ENCODE data around the gene MMD. TPM values are rescaled to one million over a fixed set of nuclear protein-coding genes. Genes with fewer than 3 reads are reported as not detected.
A peak's percentile ranks its signal among the peaks of the same experiment; 100 is the strongest.
"Not testable (repeated sequence)": the region's sequence is repeated elsewhere in the genome, so short reads cannot be mapped to it uniquely, and the experiment has no call there.

Gene MMD
- total and polyA plus RNA-seq, 9 of the 15 experiments (the other 6 are each of a cell fraction or from before 2014, with no cell fraction given), result 3.1 to 18.9 (median 10.7) TPM

- Histone ChIP-seq H3K27ac (ENCODE audit: extremely low read depth, low read depth, low read length) (no peak overlapping the region), H4K20me1 (replicated peaks; ENCODE audit: control insufficient read depth, insufficient read depth, low read length) (no peaks in the 10 kb centered on the region), H3K27me3 (ENCODE audit: control insufficient read depth in 2 of 2, insufficient read depth in 2 of 2, low read length in 2 of 2) (no peaks in the 10 kb centered on the region), H3K9me1 (ENCODE audit: control insufficient read depth, insufficient read depth, low read length) (no peaks in the 10 kb centered on the region), H2AFZ (ENCODE audit: low read depth, low read length) (no peak overlapping the region), H3K36me3 (ENCODE audit: control insufficient read depth, insufficient read depth, low read length) (no peaks in the 10 kb centered on the region), H3K4me2 (ENCODE audit: insufficient read depth, low read length) (no peak overlapping the region), H3K79me2 (ENCODE audit: control insufficient read depth, insufficient read depth, low read length) (no peaks in the 10 kb centered on the region), H3K9ac (ENCODE audit: insufficient read depth in 1 of 2, low read depth in 2 of 2, low read length in 2 of 2) (no peak overlapping the region), H3K9me3 (replicated peaks; ENCODE audit: control insufficient read depth, insufficient read depth, low read depth, low read length) (no peaks in the 10 kb centered on the region), H3K4me1 (replicated peaks in 1 of 2; ENCODE audit: control insufficient read depth in 2 of 2, insufficient read depth in 2 of 2, low read length in 2 of 2) (peaks cover 4 to 42% of the 10 kb centered on the region in 2 experiments; a peak in 4 of 5 replicates), H3K4me3 (no peak overlapping the region)
- DNase-seq (ENCODE audit: extremely low read depth in 1 of 4, low spot score in 3 of 4) (no peak), FAIRE-seq (no peak), ATAC-seq (no peak)
- TF ChIP-seq NBN (IDR thresholded peaks at IDR 0.05; ENCODE audit: low read depth), result no peak
- TF ChIP-seq KDM1A (IDR thresholded peaks at IDR 0.05), result peak in 1 of 2 experiments; percentile 59; a peak in 1 of 4 replicates
- 17% methylated on average over 4 of the region's 4 CpGs for WGBS (ENCODE audit: insufficient coverage, low coverage, missing lambda C conversion rate)
- ChIA-PET CTCF (ENCODE audit: low intra/inter-chr PET ratio) (no interaction called here), POLR2A (interaction anchor here (1.0 kb wide), 1 partner anchor 17 kb away, joined by 4 read pairs; no protein-coding TSS in a partner anchor)
- in situ Hi-C loops (cut with MboI), result no loop called here
- no TSS peak for BruUV-seq (replicated peaks)
- intact Hi-C loops (cut with micrococcal nuclease), result no loop called here
Measured at GRCh38 chr17:55446581-55447205, 25.1 kb upstream of the MMD start.

- H3K9me1 ChIP-seq (ENCODE audit: control insufficient read depth, insufficient read depth, low read length); H3K27ac ChIP-seq (ENCODE audit: extremely low read depth, low read depth, low read length); intact Hi-C loops (cut with micrococcal nuclease); DNase-seq (ENCODE audit: extremely low read depth in 1 of 4, low spot score in 3 of 4); in situ Hi-C loops (cut with MboI); CTCF ChIA-PET (ENCODE audit: low intra/inter-chr PET ratio); H3K9ac ChIP-seq (ENCODE audit: insufficient read depth in 1 of 2, low read depth in 2 of 2, low read length in 2 of 2); BruUV-seq (replicated peaks); H3K79me2 ChIP-seq (ENCODE audit: control insufficient read depth, insufficient read depth, low read length); H2AFZ ChIP-seq (ENCODE audit: low read depth, low read length); H3K9me3 ChIP-seq (replicated peaks; ENCODE audit: control insufficient read depth, insufficient read depth, low read depth, low read length); H3K36me3 ChIP-seq (ENCODE audit: control insufficient read depth, insufficient read depth, low read length); H3K4me3 ChIP-seq; FAIRE-seq; H3K4me2 ChIP-seq (ENCODE audit: insufficient read depth, low read length); ATAC-seq; H3K27me3 ChIP-seq (ENCODE audit: control insufficient read depth in 2 of 2, insufficient read depth in 2 of 2, low read length in 2 of 2); H4K20me1 ChIP-seq (replicated peaks; ENCODE audit: control insufficient read depth, insufficient read depth, low read length): not testable (repeated sequence)
- peaks cover 3 to 35% of the 10 kb centered on the region in 2 experiments; a peak in 4 of 5 replicates for H3K4me1 ChIP-seq (replicated peaks in 1 of 2; ENCODE audit: control insufficient read depth in 2 of 2, insufficient read depth in 2 of 2, low read length in 2 of 2)
- WGBS (ENCODE audit: insufficient coverage, low coverage, missing lambda C conversion rate), result 68% methylated on average over 3 of the region's 4 CpGs
- POLR2A ChIA-PET, result interaction anchor here (1.0 kb wide), 1 partner anchor 16 kb away, joined by 4 read pairs; no protein-coding TSS in a partner anchor
Measured at GRCh38 chr17:55446004-55446403, 24.4 kb upstream of the MMD start.

All from K562 (cell line).